PC-3 (cell line): Measurements from ENCODE around the gene PRIMA1.

Experiments
- CTCF ChIP-seq: fragments of 300-600 bp; sonication (generic); conservative IDR thresholded peaks from 2 replicates; pipeline ENCODE4 v1.5.1; 2017; ENCODE audit warnings: antibody characterized with exemption, low read depth, mild to moderate bottlenecking, low read length
- EZH2 ChIP-seq: fragments of 300-600 bp; sonication (generic); IDR thresholded peaks from one replicate; pipeline ENCODE4 v1.6.1; 2017; ENCODE audit warnings: antibody characterized with exemption, mild to moderate bottlenecking, low read length; ENCODE audit not compliant: unreplicated experiment

DNA sequence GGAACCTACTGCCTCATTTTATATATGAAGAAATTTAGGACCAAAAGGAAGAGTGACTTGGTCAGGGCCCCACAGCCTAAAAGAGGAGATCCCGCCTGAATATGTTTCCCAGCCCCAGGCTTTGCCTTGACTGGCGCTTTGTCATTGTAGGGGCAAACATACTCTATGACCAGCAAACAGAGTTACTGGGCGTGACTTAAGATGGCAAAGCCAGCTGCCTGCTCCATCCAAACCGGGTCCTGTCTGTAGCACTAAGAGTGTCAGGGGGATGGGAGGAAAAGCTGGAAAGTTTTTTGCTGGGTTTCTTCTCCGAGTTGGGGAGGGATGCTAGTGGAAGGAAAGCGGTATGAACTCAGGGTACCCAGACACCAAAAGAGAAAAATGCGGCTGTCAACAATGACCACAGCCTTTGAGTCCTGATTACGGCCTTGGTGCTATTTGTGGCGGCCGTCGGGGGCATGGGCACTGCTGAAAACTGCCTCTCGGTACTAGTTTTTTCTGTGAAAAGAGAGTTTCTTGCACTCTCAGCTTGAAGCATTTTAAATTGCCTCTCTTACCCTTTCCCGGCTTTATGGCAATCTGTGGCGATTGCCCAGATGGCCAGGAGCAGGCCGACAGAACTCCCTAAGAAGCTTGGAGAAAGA, 82.7 kb downstream of the PRIMA1 start:
- no peak for TF ChIP-seq CTCF
- no peak for TF ChIP-seq EZH2
